ENCODE data around the gene ZBTB1.

GRCh38 chr14:64500088-64500487 is 4.5 kb upstream of the ZBTB1 start:
- TF ChIP-seq POLR2AphosphoS5 (IDR thresholded peaks at IDR 0.05) (no peak), CTCF (IDR thresholded peaks at IDR 0.05) (no peak), EP300 (IDR thresholded peaks at IDR 0.05) (no peak)

All from suprapubic skin (tissue), 4 donors.